Measurements from ENCODE around the gene SLC7A7.
"Not testable (repeated sequence)": the region's sequence is repeated elsewhere in the genome, so short reads cannot be mapped to it uniquely, and the experiment has no call there.

Gene SLC7A7

DNA sequence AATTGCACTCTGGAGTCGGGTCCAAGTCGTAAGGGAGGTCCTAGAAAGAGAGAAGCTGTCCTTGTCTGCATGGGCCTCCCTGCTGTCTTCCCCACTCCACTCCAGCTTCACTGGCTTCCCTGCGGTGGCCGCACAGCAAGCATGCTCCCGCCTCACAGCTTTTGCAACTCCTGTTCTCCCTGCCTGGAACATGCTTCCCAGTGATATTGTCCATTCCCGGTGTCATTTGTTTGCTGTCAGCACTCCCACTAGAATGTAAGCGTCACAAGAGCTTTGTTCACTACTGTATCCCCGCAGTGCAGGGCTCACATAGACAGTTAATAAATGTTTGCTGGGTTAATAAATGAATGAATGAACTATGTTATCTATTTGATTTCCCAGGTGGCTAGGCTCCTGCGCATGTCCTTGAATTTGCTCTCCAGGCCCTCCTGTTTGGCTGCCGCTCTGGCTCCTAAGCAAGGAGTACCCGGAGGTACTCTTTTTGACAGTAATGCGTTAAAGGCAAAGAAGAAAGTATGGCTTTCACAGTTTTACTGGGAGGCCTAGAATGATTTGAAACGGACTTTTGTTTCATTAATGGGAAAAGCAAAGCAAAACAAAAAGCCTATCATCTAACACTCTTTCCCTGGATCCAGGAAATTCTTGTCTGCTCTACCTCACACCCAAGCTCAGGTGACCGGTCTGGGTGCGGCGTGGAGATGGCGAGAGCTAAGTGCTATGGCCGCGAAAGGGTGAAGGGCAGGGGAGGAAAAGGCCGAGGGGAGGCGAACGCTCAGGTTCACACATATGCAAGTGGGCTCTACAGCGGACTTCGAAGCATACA lies 6.2 kb upstream of the SLC7A7 start:
- no peak for DNase-seq (ENCODE audit: low read depth)

- peak; percentile 40 for DNase-seq (ENCODE audit: low read depth)
Measured at GRCh38 chr14:22820731-22821130, 5.5 kb upstream of the SLC7A7 start.

- peak; percentile 89 for DNase-seq (ENCODE audit: low read depth)
Measured at GRCh38 chr14:22819151-22819988, 4.1 kb upstream of the SLC7A7 start.

GRCh38 chr14:22814373-22814772 lies 862 bp downstream of the SLC7A7 start:
- no peak for DNase-seq (ENCODE audit: low read depth)

DNA sequence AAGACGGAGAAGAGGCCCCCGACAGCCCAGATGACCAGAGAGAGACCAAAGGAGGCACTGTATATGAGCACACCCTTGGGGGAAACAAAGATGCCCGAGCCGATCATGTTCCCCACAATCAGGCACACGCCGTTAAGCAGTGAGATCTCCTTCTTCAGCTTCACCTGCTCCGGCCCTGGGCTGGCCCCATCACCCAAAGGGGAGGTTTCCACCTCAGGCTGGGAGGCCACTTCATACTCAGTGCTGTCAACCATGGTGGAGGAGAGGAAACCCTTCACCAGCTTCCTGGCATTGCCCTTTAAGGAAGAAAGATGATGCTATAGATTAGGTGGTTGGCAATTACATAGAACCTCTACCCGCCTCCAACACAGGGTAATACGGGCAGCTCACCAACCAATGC lies 2.1 kb downstream of the SLC7A7 start:
- no peak for DNase-seq (ENCODE audit: low read depth)

DNA sequence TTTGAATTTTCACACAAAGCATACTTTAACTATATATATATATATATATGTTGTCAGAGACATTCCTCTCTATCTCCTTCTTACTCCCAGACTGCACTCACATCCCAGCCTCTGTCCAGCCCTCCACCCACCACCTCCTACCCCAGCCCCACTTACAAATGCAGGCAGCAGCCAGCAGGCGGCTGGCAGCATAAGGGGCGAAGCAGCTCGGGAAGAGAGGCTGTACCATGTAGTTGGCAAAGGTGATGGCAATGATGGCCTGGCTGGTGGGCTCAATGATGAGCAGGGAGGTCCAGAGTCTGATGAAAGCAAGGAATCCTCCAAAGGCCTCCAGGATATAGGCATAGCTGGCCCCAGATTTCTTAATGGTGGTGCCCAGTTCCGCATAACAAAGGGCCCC lies 2.5 kb downstream of the SLC7A7 start:
- no peak for DNase-seq (ENCODE audit: low read depth)

GRCh38 chr14:22811722-22812121 lies 3.5 kb downstream of the SLC7A7 start:
- DNase-seq (ENCODE audit: low read depth): peak; percentile 35

DNA sequence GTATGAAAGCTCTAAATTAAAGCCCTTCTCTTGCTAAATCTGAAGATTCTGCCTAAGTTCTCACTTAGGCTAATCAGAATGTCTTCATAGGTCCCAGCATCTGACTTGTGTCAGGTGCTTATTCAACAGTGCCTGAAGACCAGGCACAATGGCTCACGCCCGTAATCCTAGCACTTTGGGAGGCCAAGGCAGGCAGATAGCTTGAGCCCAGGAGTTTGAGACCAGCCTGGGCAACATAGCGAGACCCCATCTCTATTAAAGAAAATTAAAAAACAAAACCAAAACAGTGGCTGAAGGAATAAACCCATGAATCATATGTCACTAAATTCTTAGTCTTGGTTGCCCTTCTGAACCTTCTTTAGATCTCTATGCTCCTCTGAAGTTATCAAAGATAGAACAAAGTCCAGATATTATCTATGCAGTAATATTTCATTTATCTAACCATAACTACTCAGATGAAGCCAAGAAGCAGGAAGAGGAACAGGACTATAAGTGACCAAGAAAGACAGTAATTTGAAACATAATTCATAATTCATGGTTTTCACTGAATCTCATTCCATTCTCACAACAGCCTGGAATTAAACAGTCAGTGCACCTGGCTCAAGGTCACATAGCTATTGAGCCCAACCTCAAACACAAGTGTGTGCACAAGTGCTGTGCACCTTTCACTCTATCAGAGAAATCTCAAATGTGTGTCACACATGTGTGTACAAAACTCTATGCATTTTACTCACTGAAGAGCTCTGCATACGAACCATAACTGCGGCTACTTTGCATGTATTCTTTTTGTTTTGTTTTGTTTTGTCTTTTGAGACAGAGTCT lies 6.6 kb downstream of the SLC7A7 start:
- DNase-seq (ENCODE audit: low read depth): no peak

- no peak for DNase-seq (ENCODE audit: low read depth)
Measured at GRCh38 chr14:22807432-22808087, 7.7 kb downstream of the SLC7A7 start.

DNA sequence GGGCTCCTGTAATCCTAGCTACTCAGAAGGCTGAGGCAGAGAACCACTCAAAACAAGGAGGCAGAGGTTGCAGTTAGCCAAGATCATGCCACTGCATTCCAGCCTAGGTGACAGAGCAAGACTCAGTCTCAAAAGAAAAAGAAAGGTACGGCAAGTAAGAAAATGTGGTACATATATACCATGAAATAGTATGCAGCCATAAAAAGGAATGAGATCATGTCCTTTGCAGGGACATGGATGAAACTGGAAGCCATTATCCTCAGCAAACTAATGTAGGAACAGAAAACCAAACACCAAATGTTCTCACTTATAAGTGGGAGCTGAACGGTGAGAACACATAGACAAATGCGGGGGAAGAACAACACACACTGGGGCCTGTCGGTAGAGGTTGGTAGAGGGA lies 10.0 kb downstream of the SLC7A7 start:
- DNase-seq (ENCODE audit: low read depth): not testable (repeated sequence)

- no peak for DNase-seq (ENCODE audit: low read depth)
Measured at GRCh38 chr14:22803687-22803974, 11.6 kb downstream of the SLC7A7 start.

DNA sequence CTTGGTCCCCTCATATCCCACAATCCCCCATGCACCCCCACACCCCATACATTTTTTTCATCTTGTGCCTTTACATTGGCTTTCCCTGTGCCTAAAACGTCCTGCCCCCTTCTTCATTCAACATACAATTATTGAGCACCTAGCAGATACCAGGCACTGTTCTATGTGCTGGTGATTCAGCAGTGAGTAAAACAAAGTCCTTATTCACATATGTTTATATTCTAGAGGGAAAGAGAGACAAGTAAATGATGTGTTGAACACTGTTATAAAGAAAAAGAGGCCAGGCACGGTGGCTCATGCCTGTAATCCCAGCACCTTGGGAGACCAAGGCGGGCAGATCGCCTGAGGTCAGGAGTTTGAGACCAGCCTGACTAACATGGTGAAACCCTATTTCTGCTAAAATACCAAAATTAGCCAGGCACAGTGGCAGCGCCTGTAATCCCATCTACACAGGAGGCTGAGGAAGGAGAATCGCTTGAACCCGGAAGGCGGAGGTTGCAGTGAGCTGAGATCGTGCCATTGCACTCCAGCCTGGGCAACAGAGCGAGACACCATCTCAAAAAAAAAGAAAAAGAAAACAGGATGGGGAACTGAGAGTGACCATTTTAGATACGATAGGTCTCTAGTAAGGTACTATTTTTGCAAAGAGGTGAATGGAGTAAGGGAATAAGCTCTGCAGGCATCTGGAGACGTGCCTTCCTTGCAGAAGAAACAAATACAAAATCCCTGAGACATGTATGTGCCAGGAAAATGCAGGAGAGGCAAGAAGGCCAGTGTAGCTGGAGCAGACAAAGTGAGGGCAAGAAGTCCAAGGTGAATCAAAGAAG lies 12.2 kb downstream of the SLC7A7 start:
- no peak for DNase-seq (ENCODE audit: low read depth)

DNA sequence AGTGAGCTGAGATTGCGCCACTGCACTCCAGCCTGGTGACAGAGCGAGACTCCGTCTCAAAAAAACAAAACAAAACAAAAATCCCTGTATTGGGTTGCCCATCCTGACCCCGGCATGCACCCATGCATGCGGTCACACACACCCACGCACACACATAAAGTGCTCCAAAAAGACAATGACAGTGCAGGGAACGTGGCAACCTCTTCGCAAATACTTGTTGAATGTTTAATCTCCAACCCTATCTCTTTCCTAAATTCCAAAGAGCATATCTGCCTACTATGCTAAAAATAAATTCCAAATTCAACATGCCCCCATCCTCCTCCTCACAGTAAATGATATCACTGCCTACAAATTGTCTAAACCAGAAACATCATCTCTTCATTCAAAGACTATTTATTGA lies 13.5 kb downstream of the SLC7A7 start:
- DNase-seq (ENCODE audit: low read depth): no peak

- no peak for DNase-seq (ENCODE audit: low read depth)
Measured at GRCh38 chr14:22800346-22800745, 14.9 kb downstream of the SLC7A7 start.

- no peak for DNase-seq (ENCODE audit: low read depth)
Measured at GRCh38 chr14:22798528-22798927, 16.7 kb downstream of the SLC7A7 start.

- DNase-seq (ENCODE audit: low read depth): no peak
Measured at GRCh38 chr14:22797017-22797917, 18.0 kb downstream of the SLC7A7 start.

- DNase-seq (ENCODE audit: low read depth): no peak
Measured at GRCh38 chr14:22796087-22796707, 19.0 kb downstream of the SLC7A7 start.

- DNase-seq (ENCODE audit: low read depth): no peak
Measured at GRCh38 chr14:22794551-22794951, 20.7 kb downstream of the SLC7A7 start.

DNA sequence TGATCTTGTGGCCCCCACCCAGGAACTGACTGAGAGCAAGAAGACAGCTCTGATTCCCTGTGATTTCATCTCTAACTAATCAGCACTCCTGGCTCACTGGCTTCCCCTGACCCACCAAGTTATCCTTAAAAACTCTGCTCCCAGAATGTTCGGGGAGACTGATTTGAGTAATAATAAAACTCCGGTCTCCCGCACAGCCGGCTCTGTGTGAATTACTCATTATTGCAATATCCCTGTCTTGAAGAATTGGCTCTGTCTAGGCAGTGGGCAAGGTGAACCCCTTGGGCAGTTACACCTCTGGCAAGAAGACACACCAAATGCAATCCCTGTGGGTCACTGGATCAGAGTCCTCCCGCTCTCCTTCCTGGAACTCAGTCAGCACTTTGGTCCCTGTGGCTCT lies 21.3 kb downstream of the SLC7A7 start:
- DNase-seq (ENCODE audit: low read depth): no peak

DNA sequence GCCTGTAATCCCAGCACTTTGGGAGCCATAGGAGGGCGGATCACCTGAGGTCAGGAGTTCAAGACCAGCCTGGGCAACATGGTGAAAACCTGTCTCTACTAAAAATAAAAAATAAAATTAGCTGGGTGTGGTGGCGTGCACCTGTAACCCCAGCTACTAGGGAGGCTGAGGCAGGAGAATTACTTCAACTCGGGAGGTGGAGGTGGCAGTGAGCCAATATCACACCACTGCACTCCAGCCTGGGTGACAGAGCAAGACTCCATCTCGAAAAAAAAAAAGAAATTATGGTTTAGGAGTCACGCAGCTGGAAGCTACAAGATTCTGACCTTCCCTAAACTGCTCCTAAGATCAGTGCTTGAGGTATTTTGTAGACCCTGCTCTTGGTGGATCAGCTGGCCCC lies 21.7 kb downstream of the SLC7A7 start:
- DNase-seq (ENCODE audit: low read depth): not testable (repeated sequence)
